Fibroblast of upper back skin (primary cell): Measurements from ENCODE around the gene TERB2.
"Not testable (repeated sequence)": the region's sequence is repeated elsewhere in the genome, so short reads cannot be mapped to it uniquely, and the experiment has no call there.

Experiments
- DNase-seq: peaks from one replicate; pipeline ENCODE4 v3.0.0-alpha.2; 2013

TERB2 gene

GRCh38 chr15:44956388-44956787, at the start of gene TERB2:
Gene TERB2, plus strand, starts transcription at chr15:44956687. Its CDS starts 32 bp downstream, at chr15:44956719.
- no peak for DNase-seq

- no peak for DNase-seq
These were observed 47.1 kb upstream of the TERB2 start for GRCh38 chr15:44909423-44909822.

GRCh38 chr15:44910981-44911625, 45.4 kb upstream of the TERB2 start:
- DNase-seq = no peak

GRCh38 chr15:44912186-44912585, 44.3 kb upstream of the TERB2 start:
- DNase-seq = not testable (repeated sequence)

- DNase-seq = not testable (repeated sequence)
These were observed 43.5 kb upstream of the TERB2 start for GRCh38 chr15:44912974-44913448.

- no peak for DNase-seq
These were observed 38.4 kb upstream of the TERB2 start for GRCh38 chr15:44918136-44918535.

GRCh38 chr15:44928658-44929057, 27.8 kb upstream of the TERB2 start:
- DNase-seq = not testable (repeated sequence)

- not testable (repeated sequence) for DNase-seq
These were observed 26.2 kb upstream of the TERB2 start for GRCh38 chr15:44930283-44930682.

- not testable (repeated sequence) for DNase-seq
These were observed 1.8 kb downstream of the TERB2 start for GRCh38 chr15:44958302-44958701.

- no peak for DNase-seq
These were observed 12.0 kb downstream of the TERB2 start for GRCh38 chr15:44968475-44968874.

GRCh38 chr15:44971036-44971435, 14.5 kb downstream of the TERB2 start:
- DNase-seq = no peak

GRCh38 chr15:44976183-44976582, 19.7 kb downstream of the TERB2 start:
- DNase-seq = not testable (repeated sequence)

- DNase-seq = not testable (repeated sequence)
These were observed 21.3 kb downstream of the TERB2 start for GRCh38 chr15:44977781-44978180.

- DNase-seq = not testable (repeated sequence)
These were observed 23.3 kb downstream of the TERB2 start for GRCh38 chr15:44979617-44980339.

GRCh38 chr15:44984144-44984543, 27.7 kb downstream of the TERB2 start:
- DNase-seq = not testable (repeated sequence)

- not testable (repeated sequence) for DNase-seq
These were observed 30.0 kb downstream of the TERB2 start for GRCh38 chr15:44986346-44987055.

GRCh38 chr15:44987711-44988110, 31.2 kb downstream of the TERB2 start:
- not testable (repeated sequence) for DNase-seq

- not testable (repeated sequence) for DNase-seq
These were observed 31.8 kb downstream of the TERB2 start for GRCh38 chr15:44988184-44988869.

GRCh38 chr15:44988870-44989219, 32.4 kb downstream of the TERB2 start:
- not testable (repeated sequence) for DNase-seq

- not testable (repeated sequence) for DNase-seq
These were observed 41.1 kb downstream of the TERB2 start for GRCh38 chr15:44997632-44998031.

- no peak for DNase-seq
These were observed 42.6 kb downstream of the TERB2 start for GRCh38 chr15:44999105-44999504.

- DNase-seq = not testable (repeated sequence)
These were observed 44.7 kb downstream of the TERB2 start for GRCh38 chr15:45001180-45001579.
